ENCODE results near the gene IP6K1. TPM values are rescaled to one million over a fixed set of nuclear protein-coding genes. Genes with fewer than 3 reads are reported as not detected.
A peak's percentile ranks its signal among the peaks of the same experiment; 100 is the strongest.

IP6K1 gene
- total RNA-seq, 1 experiment from 2014 or later, result 32.2 TPM

DNA sequence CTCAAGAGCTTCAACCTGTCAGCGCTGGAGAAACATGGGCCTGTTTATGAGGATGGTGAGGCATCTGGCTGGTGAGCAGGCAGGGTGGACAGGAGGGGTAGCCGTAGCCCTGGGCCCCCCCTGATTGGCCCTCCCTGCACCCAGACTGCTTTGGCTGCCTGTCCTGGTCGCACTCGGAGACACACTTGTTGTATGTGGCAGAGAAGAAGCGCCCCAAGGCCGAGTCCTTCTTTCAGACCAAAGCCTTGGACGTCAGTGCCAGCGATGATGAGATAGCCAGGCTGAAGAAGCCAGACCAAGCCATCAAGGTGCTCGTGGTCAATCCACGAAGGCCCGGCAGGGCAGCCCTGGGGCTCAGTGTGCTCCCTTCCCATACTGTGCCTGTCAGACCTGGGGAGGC, 110.4 kb downstream of the IP6K1 start (continued):
- TF ChIP-seq PRRX2 (CRISPR knock-in tag; IDR thresholded peaks at IDR 0.05) (no peak), GRHL2 (CRISPR knock-in tag; IDR thresholded peaks at IDR 0.05; ENCODE audit: insufficient replicate concordance, severe bottlenecking) (no peak), ZNF121 (CRISPR knock-in tag; IDR thresholded peaks at IDR 0.05) (no peak), IRF2 (CRISPR knock-in tag; IDR thresholded peaks at IDR 0.05; ENCODE audit: borderline replicate concordance, low read depth) (no peak)
- TF ChIP-seq, protein P1, sequence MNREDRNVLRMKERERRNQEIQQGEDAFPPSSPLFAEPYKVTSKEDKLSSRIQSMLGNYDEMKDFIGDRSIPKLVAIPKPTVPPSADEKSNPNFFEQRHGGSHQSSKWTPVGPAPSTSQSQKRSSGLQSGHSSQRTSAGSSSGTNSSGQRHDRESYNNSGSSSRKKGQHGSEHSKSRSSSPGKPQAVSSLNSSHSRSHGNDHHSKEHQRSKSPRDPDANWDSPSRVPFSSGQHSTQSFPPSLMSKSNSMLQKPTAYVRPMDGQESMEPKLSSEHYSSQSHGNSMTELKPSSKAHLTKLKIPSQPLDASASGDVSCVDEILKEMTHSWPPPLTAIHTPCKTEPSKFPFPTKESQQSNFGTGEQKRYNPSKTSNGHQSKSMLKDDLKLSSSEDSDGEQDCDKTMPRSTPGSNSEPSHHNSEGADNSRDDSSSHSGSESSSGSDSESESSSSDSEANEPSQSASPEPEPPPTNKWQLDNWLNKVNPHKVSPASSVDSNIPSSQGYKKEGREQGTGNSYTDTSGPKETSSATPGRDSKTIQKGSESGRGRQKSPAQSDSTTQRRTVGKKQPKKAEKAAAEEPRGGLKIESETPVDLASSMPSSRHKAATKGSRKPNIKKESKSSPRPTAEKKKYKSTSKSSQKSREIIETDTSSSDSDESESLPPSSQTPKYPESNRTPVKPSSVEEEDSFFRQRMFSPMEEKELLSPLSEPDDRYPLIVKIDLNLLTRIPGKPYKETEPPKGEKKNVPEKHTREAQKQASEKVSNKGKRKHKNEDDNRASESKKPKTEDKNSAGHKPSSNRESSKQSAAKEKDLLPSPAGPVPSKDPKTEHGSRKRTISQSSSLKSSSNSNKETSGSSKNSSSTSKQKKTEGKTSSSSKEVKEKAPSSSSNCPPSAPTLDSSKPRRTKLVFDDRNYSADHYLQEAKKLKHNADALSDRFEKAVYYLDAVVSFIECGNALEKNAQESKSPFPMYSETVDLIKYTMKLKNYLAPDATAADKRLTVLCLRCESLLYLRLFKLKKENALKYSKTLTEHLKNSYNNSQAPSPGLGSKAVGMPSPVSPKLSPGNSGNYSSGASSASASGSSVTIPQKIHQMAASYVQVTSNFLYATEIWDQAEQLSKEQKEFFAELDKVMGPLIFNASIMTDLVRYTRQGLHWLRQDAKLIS (CRISPR knock-in tag; IDR thresholded peaks at IDR 0.05; ENCODE audit: borderline replicate concordance), result no peak

DNA sequence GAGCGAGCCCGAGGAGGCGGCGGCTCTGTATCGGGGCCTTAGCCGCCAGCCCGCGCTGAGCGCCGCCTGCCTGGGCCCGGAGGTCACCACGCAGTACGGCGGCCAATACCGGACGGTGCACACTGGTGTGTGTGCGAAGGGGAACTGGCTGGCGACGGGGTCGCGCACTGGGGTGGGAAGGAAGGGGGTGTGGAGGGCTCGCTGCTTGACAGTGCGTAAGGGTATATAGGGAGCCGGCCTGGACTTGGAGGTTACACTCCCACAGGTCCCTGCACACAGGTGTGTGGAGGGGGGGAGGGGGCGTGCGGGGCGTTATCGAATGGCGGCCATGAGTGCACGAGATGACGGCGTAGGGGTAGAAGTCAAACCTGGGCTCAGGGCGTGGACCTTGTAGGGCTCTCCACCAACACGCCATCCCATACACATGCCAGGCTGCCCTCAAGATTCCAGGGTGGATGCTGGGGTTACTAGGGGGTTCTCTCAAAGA, 111.8 kb downstream of the IP6K1 start:
- DNase-seq (ENCODE audit: low spot score) (no peak), ATAC-seq (peak; percentile 3)
- ChIA-PET POLR2A (no interaction called here), CTCF (interaction anchor here (1.3 kb wide), 1 partner anchor 11 kb away, joined by 3 read pairs; no protein-coding TSS in a partner anchor)
- Mint-ChIP-seq H3K9me3 (no peaks in the 10 kb centered on the region), H3K27ac (no peak overlapping the region), H3K27me3 (ENCODE audit: low read depth) (no peaks in the 10 kb centered on the region), H3K4me3 (peak overlapping the region; percentile 81), H3K36me3 (peaks cover 24% of the 10 kb centered on the region), H3K4me1 (peaks cover 21% of the 10 kb centered on the region)
- TF ChIP-seq, protein P2, sequence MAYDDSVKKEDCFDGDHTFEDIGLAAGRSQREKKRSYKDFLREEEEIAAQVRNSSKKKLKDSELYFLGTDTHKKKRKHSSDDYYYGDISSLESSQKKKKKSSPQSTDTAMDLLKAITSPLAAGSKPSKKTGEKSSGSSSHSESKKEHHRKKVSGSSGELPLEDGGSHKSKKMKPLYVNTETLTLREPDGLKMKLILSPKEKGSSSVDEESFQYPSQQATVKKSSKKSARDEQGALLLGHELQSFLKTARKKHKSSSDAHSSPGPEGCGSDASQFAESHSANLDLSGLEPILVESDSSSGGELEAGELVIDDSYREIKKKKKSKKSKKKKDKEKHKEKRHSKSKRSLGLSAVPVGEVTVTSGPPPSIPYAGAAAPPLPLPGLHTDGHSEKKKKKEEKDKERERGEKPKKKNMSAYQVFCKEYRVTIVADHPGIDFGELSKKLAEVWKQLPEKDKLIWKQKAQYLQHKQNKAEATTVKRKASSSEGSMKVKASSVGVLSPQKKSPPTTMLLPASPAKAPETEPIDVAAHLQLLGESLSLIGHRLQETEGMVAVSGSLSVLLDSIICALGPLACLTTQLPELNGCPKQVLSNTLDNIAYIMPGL (CRISPR knock-in tag; IDR thresholded peaks at IDR 0.05), result peak; percentile 36
- TF ChIP-seq, protein P3, sequence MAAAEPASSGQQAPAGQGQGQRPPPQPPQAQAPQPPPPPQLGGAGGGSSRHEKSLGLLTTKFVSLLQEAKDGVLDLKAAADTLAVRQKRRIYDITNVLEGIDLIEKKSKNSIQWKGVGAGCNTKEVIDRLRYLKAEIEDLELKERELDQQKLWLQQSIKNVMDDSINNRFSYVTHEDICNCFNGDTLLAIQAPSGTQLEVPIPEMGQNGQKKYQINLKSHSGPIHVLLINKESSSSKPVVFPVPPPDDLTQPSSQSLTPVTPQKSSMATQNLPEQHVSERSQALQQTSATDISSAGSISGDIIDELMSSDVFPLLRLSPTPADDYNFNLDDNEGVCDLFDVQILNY (CRISPR knock-in tag; IDR thresholded peaks at IDR 0.05), result no peak; the same call in 1 of the 2 replicates
- TF ChIP-seq TCF7 (CRISPR knock-in tag; IDR thresholded peaks at IDR 0.05; ENCODE audit: low read depth) (no peak; the same call in 1 of the 2 replicates), JUN (CRISPR knock-in tag; IDR thresholded peaks at IDR 0.05) (0 out of 2 replicates have a peak, but pooled peaks have one; percentile 27), ETV6 (CRISPR knock-in tag; IDR thresholded peaks at IDR 0.05) (0 out of 2 replicates have a peak, but pooled peaks have one; percentile 6), OVOL2 (CRISPR knock-in tag; IDR thresholded peaks at IDR 0.05; ENCODE audit: borderline replicate concordance) (no peak), SMAD4 (CRISPR knock-in tag; IDR thresholded peaks at IDR 0.05) (no peak), IRF2 (CRISPR knock-in tag; IDR thresholded peaks at IDR 0.05; ENCODE audit: borderline replicate concordance, low read depth) (no peak), PRRX2 (CRISPR knock-in tag; IDR thresholded peaks at IDR 0.05) (no peak)
- TF ChIP-seq, protein P4, sequence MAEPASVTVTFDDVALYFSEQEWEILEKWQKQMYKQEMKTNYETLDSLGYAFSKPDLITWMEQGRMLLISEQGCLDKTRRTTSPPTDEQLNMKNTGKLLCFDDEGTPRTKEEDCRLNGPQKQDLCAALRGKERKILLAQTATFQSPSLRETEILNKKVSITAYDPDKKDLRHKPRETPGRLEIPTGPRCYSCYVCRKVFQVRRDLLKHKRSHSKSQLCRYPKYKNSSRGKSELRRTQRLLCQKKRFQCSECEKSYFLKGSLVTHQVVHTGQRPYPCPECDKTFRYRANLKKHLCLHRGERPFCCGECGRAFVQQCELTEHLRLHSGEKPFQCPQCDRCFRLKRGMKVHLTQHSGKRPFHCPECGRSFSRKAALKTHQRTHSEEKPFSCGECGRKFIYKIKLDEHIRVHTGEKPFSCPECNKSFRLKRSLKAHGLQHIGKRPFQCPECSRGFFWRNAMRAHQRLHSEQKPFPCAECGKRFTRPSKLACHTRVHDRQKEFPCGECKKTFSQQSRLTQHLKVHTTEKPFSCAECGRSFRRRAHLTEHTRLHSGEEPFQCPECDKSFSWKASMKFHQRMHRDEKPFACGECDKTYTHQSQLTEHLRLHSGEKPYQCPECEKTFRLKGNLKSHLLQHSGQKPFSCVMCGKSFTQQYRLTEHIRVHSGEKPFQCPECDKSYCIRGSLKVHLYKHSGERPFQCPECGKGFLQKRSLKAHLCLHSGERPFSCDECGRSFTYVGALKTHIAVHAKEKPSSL (CRISPR knock-in tag; conservative IDR thresholded peaks at IDR 0.05), result no peak
- TF ChIP-seq, protein P5, sequence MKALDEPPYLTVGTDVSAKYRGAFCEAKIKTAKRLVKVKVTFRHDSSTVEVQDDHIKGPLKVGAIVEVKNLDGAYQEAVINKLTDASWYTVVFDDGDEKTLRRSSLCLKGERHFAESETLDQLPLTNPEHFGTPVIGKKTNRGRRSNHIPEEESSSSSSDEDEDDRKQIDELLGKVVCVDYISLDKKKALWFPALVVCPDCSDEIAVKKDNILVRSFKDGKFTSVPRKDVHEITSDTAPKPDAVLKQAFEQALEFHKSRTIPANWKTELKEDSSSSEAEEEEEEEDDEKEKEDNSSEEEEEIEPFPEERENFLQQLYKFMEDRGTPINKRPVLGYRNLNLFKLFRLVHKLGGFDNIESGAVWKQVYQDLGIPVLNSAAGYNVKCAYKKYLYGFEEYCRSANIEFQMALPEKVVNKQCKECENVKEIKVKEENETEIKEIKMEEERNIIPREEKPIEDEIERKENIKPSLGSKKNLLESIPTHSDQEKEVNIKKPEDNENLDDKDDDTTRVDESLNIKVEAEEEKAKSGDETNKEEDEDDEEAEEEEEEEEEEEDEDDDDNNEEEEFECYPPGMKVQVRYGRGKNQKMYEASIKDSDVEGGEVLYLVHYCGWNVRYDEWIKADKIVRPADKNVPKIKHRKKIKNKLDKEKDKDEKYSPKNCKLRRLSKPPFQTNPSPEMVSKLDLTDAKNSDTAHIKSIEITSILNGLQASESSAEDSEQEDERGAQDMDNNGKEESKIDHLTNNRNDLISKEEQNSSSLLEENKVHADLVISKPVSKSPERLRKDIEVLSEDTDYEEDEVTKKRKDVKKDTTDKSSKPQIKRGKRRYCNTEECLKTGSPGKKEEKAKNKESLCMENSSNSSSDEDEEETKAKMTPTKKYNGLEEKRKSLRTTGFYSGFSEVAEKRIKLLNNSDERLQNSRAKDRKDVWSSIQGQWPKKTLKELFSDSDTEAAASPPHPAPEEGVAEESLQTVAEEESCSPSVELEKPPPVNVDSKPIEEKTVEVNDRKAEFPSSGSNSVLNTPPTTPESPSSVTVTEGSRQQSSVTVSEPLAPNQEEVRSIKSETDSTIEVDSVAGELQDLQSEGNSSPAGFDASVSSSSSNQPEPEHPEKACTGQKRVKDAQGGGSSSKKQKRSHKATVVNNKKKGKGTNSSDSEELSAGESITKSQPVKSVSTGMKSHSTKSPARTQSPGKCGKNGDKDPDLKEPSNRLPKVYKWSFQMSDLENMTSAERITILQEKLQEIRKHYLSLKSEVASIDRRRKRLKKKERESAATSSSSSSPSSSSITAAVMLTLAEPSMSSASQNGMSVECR (CRISPR knock-in tag; IDR thresholded peaks at IDR 0.05; ENCODE audit: borderline replicate concordance), result 0 out of 2 replicates have a peak, but pooled peaks have one; percentile 72
- TF ChIP-seq, protein P6, sequence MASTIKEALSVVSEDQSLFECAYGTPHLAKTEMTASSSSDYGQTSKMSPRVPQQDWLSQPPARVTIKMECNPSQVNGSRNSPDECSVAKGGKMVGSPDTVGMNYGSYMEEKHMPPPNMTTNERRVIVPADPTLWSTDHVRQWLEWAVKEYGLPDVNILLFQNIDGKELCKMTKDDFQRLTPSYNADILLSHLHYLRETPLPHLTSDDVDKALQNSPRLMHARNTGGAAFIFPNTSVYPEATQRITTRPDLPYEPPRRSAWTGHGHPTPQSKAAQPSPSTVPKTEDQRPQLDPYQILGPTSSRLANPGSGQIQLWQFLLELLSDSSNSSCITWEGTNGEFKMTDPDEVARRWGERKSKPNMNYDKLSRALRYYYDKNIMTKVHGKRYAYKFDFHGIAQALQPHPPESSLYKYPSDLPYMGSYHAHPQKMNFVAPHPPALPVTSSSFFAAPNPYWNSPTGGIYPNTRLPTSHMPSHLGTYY (CRISPR knock-in tag; IDR thresholded peaks at IDR 0.05), result no peak
- TF ChIP-seq, protein P7, sequence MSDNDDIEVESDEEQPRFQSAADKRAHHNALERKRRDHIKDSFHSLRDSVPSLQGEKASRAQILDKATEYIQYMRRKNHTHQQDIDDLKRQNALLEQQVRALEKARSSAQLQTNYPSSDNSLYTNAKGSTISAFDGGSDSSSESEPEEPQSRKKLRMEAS (CRISPR knock-in tag; IDR thresholded peaks at IDR 0.05), result peak; percentile 49; the same call in 1 of the 2 replicates
- TF ChIP-seq, protein P8, sequence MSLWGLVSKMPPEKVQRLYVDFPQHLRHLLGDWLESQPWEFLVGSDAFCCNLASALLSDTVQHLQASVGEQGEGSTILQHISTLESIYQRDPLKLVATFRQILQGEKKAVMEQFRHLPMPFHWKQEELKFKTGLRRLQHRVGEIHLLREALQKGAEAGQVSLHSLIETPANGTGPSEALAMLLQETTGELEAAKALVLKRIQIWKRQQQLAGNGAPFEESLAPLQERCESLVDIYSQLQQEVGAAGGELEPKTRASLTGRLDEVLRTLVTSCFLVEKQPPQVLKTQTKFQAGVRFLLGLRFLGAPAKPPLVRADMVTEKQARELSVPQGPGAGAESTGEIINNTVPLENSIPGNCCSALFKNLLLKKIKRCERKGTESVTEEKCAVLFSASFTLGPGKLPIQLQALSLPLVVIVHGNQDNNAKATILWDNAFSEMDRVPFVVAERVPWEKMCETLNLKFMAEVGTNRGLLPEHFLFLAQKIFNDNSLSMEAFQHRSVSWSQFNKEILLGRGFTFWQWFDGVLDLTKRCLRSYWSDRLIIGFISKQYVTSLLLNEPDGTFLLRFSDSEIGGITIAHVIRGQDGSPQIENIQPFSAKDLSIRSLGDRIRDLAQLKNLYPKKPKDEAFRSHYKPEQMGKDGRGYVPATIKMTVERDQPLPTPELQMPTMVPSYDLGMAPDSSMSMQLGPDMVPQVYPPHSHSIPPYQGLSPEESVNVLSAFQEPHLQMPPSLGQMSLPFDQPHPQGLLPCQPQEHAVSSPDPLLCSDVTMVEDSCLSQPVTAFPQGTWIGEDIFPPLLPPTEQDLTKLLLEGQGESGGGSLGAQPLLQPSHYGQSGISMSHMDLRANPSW (CRISPR knock-in tag; conservative IDR thresholded peaks at IDR 0.05; ENCODE audit: low read depth), result no peak
